NK-92 treated with Interleukin-12 subunit alpha and Interleukin-12 subunit beta, amount 100 ng/mL, for 24 hours (cell line): ENCODE measurements around the gene OSBPL1A.

Experiments used
- DNase-seq: peaks from one replicate; lab custom pipeline; 2025; lab: John Stamatoyannopoulos, UW

The OSBPL1A gene

DNA sequence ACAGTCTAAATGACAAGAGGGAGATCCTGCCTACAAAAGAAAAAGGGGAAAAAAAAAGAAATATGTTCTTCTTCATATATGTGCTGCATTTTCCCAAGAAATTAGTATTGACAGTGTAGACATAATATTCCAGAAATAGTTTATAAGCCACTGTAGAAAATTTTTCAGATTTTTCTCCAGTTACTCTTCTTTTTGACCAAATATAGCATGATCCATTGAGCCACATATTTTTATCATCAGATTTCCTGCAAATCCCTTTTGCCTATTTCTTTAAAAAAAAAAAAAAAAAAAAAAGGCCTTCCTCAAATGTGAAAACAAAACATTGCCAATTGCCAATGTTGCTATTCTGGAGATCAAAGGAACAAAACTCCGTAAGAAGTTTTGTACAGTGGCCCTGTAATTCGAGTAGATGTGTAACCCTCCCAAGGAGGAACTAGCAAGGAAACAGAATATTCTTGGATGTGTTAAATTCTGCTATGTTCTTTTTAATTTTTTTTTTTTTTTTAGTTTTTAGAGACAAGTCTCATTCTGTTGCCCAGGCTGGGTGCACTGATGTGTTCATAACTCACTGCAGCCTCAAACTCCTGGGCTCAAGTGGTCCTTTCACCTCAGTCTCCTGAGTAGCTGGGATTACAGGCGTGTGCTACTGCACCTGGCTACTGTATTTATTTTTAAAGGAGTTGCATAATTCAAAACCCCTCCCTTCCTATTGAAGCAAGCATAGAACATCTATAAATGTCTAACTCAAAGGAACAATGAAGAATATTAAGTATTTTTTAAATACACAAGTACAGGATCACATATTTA, 271.3 kb downstream of the OSBPL1A start:
- no peak for DNase-seq

DNA sequence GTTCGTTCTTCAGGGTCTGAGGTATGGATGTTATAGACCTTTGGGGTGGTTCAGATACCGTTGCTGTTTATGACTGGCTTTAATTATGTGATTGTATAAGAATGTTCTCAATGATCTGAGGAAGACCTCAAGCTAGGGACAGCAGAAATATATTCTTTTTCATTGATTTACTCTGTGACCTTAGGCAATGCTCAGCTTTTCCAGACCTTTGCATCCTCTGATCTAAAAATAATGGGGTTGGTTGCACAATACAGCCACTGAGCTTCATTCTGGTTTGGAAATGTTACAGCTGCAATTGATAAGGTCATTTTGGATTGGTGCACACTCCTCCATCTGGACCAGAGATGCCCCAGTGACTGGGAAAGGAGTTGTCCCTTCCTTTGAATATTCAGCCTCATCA, 276.0 kb downstream of the OSBPL1A start:
- DNase-seq, result no peak

DNA sequence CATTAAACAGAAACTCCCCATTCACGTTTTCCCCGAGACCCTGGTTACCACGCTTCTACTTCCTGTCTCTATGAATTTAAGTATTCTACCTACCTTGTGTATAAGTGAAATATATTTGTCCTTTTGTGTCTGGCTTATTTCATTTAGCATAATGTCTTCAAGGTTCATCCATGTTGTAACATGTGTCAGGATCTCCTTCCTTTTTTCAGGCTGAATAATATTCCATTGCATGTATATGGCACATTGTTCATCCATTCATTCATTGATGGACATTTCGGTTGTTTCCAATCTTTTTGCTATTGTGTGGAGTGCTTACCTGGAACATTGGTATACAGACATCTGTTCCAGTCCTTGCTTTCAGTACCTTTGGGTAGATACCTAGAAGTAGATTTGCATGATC, 276.9 kb downstream of the OSBPL1A start:
- DNase-seq, result no peak

DNA sequence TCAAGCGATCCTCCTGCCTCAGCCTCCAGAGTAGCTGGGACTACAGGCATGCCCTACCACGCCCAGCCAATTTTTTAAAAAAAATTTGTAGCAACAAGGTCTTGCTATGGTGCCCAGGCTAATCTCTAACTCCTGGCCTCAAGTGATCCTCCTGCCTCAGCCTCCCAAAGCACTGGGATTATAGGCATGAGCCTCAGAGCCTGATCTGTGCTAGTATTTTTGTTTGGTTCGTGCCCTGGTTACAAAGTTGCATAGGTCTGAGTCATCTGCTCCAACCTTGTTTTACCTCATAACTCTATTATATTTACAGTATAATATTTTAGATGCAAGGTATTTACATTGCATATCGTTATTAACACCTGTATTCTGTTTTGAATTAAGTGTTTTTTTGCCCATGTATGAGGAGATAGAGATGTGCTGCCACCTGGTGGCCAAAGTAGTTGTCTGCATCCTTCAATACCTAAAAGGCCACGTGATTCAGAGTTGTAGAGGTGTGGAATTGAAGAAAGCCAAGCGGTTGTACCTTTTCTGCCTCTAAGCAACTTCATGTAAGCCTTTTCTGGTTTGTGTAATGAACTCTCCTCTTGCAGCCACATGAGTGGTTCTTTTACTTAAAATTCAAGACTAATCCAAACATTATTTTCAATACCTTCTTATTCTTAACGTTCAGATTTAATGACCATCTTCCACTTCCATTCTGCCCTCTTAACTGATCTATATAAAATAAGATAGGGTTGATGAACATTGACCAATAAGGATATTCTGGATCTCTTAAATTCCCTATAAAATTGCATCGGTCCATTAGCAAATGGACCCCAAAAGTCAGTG, 278.7 kb downstream of the OSBPL1A start:
- peak; percentile 41 for DNase-seq

DNA sequence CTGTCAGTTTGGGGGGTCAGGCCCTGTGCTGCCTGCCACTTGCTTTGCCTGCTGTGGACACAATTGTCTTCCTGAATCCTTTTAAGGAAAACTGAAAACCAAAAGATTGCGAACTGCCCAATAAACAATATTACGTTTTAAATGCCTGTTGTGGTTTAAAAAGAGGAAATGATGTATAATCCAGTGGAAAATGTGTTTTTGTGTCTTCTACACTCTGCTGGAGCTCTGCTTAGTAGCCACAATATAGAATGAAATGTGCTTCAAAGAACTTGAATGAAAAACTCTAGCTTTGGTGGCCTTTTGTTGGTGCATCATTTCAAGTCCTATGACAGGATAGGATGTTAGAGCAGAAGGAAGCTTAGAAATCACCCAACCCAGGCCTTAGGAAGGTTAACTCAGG, 282.0 kb downstream of the OSBPL1A start:
- no peak for DNase-seq

DNA sequence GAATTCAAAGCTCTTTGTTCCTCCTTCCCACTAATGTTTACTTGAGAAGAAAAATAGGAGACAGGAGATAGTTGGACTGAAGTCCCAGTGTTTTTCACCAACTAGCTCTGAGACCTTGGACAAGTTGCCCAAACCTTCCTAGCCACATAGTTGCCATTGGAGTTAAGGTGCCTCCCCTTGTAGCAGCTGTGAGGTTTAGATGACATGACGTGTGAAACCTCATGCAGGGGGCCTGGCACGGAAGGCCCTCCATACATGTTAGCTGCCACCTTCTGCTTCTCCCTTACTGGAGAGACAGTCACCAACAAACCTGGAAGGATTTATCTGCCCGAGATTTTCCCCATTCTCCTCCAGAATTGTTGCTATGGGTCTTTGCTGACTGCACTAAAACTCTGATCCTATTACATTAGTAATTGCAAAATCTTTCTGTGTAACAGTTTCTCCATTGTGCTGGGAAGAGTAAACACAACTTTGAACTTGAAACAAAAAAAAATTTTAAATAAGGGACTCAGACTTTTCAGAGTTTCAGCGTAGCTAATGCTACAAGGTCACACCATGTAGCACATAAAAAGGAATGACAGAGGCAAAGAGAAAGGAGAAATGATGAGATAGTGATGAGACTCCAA, 282.6 kb downstream of the OSBPL1A start:
- no peak for DNase-seq

DNA sequence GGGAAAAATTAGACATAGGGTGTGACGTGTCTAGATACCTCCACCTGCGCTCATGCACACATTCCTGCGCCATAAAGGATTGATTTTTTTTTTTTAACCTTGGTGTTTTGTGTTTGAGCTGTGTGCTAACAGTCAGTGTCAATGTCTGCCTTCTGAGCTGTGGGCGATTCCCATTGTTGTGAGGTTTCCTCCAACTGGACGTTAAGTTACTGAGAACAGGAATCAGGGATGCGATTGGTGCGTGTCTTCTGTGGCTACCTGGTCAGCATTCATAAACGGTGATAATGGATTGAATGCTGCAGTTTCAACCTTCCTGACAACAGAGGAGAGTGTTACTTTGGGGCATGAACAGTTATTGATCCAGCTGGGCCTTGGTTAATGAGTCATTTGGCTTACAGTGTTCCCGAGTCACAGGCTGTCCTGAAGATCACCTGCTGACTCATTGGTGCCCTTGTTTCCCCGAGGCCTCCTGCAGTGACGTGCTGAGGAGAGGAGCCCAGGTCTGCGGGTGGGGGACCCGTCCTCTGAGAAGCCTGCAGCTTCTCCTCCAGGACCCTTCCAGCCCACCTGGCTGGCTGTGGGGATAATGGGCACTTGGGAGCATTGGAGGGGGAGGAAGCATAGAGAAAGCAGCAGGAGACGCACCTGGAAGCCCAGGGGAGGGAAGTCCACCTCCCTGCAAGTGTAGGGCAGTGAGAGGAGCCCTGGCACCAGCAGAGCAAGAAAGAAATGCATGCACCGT, 284.6 kb downstream of the OSBPL1A start:
- DNase-seq, result no peak

DNA sequence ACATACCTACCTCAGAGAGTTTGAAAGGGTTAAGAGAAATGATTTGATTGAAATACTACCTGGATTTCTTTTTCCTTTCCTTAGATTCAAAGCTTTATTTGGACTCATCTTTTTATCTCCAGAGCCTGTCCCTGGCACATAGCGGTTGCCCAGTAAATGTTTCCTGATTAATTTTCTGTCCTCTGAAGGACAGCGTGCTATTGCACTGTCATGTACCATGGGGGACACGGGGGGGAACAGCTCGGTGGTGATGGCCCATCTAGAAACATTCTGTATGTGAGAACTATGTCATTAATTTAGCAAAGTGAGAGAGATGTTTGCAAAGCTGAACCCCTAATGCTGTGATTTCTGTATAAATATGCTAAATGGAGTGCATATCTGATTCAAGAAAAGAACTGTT, 285.2 kb downstream of the OSBPL1A start:
- no peak for DNase-seq
